HEK293 (cell line): ENCODE results near the gene GATA1.

Experiments used
- TCF7L2 ChIP-seq: IDR thresholded peaks from 2 replicates; pipeline ENCODE4 v1.6.1; 2011; ENCODE audit warnings: low read depth, mild to moderate bottlenecking, inconsistent platforms, low read length, moderate library complexity, borderline replicate concordance
- ZNF596 ChIP-seq: fragments of 450-650 bp; IDR thresholded peaks from 2 replicates; pipeline ENCODE4 v1.5.0; 2018; ENCODE audit warnings: missing biosample characterization, mild to moderate bottlenecking, missing genetic modification characterization, moderate library complexity

DNA sequence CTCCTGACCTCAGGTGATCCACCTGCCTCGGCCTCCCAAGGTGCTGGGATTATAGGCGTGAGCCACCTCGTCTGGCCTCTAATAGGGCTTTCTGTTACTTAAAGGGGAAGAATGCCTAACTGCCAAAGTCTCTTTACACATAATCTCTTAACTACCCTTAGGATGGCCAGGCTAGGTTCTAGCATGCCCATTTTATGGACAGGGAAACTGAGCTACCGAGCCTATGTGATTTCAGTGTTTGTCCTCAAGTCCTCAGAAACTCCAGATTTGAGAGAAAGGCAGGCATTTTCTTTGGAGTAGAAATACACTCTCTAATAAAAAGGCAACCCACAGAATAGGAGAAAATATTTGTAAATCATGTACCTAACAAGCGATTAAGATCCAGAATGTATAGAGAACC, 37.2 kb upstream of the GATA1 start:
- no peak for TF ChIP-seq ZNF596 (tag by site-specific recombination)
- TF ChIP-seq TCF7L2: no peak
